ENCODE measurements around the gene EEF1AKMT3. TPM values are rescaled to one million over a fixed set of nuclear protein-coding genes. Genes with fewer than 3 reads are reported as not detected.

The EEF1AKMT3 gene
- 10 to 100 TPM in 4 of 5 donors, 1 to 10 TPM in 1; 4.0 to 61.4 (median 16.4) TPM for total RNA-seq
- polyA plus RNA-seq, result 1 to 10 TPM; 3.3 to 5.2 (median 3.5) TPM
- long read RNA-seq, donor 1, partial matches to known transcripts, result 0 of 2 reads
- long read RNA-seq, donor 1, other reads (novel, unspliced or antisense), result 0 of 2 reads
- long read RNA-seq, donor 2, partial matches to known transcripts, result 7 of 8 reads
- long read RNA-seq, donor 2, other reads (novel, unspliced or antisense), result 0 of 8 reads
- long read RNA-seq, donor 3, partial matches to known transcripts, result 0 of 1 reads
- long read RNA-seq, donor 3, other reads (novel, unspliced or antisense), result 0 of 1 reads
- long read RNA-seq, donor 4, result 0 reads
- long read RNA-seq, donor 5, result 0 reads
- long read RNA-seq, donor 6, transcript EEF1AKMT3-201 (3 exons, 2,563 nt), result major isoform, 6 of 7 reads
- long read RNA-seq, donor 6, partial matches to known transcripts, result 0 of 7 reads
- long read RNA-seq, donor 6, other reads (novel, unspliced or antisense), result 0 of 7 reads
- long read RNA-seq, donor 7, partial matches to known transcripts, result 0 of 1 reads
- long read RNA-seq, donor 7, other reads (novel, unspliced or antisense), result 0 of 1 reads
- long read RNA-seq, donor 8, partial matches to known transcripts, result 0 of 1 reads
- long read RNA-seq, donor 8, other reads (novel, unspliced or antisense), result 0 of 1 reads
- long read RNA-seq, donor 9, partial matches to known transcripts, result 0 of 1 reads
- long read RNA-seq, donor 9, other reads (novel, unspliced or antisense), result 0 of 1 reads
- long read RNA-seq, donor 10, result 0 reads

DNA sequence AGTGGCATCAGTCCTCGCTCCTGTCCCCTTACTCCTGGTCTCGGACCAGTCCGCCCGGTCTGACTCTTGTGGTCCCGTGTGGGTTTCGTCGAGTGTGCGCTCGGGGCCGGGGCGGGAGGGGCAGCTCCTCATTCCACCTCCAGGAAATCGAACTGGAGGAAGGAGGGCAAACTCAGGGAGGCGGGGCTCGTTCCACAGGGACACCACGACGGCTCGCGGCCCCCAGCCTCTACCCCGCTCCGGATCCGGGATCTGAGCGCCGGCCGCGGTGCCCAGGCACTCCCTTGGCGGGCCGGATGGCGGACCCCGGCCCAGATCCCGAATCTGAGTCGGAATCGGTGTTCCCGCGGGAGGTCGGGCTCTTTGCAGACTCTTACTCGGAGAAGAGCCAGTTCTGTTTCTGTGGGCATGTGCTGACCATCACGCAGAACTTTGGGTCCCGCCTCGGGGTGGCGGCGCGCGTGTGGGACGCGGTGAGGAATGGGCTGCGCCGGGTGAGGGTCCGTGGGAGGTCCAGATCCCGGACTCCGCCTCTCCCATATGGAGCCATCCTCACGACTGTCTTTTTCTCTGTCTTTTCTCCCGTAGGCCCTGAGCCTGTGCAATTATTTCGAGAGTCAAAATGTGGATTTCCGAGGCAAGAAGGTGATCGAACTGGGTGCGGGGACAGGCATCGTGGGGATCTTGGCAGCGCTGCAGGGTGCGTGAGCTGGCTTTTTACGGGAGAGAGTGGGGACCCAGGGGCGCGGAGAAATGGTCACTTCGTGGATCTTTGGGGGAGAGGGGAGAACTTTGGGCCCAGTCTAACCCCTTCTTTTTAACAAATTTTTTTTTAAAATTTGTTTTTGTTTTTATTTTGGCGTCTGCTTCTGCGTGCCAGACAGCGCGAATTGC is at the start of gene EEF1AKMT3:
Gene EEF1AKMT3 (plus strand): TSS at position 186 of the 894 bp plus-strand sequence. CDS start 111 bp downstream, at position 297.
- Histone ChIP-seq H3K36me3 (peaks cover 0 to 44% (median 37%) of the 10 kb centered on the region in 4 donors), H3K27me3 (peaks cover 0 to under 1% (median under 1%) of the 10 kb centered on the region in 3 donors), H3K27ac (peak within 1 kb of the TSS; percentile 92 to 96 (median 93)), H3K9me3 (no peaks in the 10 kb centered on the region), H3K4me1 (peaks cover 15 to 27% (median 24%) of the 10 kb centered on the region in 4 donors), H3K4me3 (peak within 1 kb of the TSS; percentile 57 to 95 (median 76))
- WGBS, 5 donors, result 1 to 3% (median 2%) methylated on average over 33 to 67 of the region's 67 CpGs
- peak; percentile 70 to 83 for DNase-seq
- intact Hi-C loops (cut with DNase I; ENCODE audit: low total_unique reads), result no loop called here
- TF ChIP-seq POLR2A (IDR thresholded peaks at IDR 0.05), result no peak
- TF ChIP-seq POLR2AphosphoS5 (IDR thresholded peaks at IDR 0.05), result no peak
- no peak for TF ChIP-seq EP300 (IDR thresholded peaks at IDR 0.05)
- TF ChIP-seq, protein P1, sequence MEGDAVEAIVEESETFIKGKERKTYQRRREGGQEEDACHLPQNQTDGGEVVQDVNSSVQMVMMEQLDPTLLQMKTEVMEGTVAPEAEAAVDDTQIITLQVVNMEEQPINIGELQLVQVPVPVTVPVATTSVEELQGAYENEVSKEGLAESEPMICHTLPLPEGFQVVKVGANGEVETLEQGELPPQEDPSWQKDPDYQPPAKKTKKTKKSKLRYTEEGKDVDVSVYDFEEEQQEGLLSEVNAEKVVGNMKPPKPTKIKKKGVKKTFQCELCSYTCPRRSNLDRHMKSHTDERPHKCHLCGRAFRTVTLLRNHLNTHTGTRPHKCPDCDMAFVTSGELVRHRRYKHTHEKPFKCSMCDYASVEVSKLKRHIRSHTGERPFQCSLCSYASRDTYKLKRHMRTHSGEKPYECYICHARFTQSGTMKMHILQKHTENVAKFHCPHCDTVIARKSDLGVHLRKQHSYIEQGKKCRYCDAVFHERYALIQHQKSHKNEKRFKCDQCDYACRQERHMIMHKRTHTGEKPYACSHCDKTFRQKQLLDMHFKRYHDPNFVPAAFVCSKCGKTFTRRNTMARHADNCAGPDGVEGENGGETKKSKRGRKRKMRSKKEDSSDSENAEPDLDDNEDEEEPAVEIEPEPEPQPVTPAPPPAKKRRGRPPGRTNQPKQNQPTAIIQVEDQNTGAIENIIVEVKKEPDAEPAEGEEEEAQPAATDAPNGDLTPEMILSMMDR (IDR thresholded peaks at IDR 0.05), result no peak

DNA sequence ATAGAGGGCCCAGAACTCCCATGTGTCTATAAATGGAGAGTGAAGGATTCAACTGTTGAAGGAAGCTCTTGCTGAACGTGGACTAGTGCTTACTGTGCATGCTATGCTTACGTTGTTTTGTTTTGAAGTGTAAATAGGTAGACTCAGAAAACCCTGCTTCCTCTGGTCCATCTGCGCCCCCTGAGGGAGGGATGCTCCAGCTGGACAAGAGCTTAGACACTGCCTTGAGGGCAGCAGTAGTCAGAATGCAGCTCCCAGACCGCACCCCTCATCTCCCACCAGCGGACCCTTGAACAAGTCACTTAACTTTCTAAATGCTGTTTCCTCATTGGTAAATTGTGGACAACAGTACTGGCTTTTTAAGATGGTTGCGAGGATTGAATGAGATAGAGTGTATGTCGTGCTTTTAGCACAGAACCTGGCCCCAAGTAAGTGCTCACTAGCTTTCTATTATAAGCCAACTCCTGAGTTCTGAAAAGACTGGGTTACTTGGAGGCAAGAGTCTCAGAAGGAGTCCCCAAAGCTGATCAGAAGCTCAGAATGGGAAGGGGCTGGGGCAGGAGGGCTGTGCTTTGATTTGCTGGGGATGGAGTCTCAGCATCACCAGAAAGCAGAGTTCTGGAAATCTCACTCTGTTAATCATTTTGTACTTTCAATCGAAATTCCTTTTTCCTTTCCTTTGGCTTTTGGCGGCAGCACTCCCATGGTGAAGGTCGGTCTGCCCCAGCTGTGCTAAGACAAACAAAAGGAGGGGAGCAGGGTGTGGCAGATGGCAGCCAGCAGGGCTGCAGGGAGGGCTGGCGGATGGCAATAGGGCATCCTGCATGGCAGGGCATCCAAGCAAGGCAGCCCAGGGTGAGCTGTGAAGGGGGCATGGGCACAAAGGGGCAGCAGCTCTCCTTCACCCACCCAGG is 49.4 kb upstream of the EEF1AKMT3 start:
- H3K27me3 ChIP-seq, result peaks cover 0 to 40% (median 0%) of the 10 kb centered on the region in 3 donors
- H3K9me3 ChIP-seq, result no peaks in the 10 kb centered on the region
- TF ChIP-seq, protein P1 (IDR thresholded peaks at IDR 0.05), result no peak
- TF ChIP-seq POLR2AphosphoS5 (IDR thresholded peaks at IDR 0.05) (no peak), EP300 (IDR thresholded peaks at IDR 0.05) (no peak), POLR2A (IDR thresholded peaks at IDR 0.05) (no peak)
- H3K4me3 ChIP-seq, result no peak overlapping the region
- peak in 1 of 2 donors; percentile 24 for DNase-seq
- WGBS, 5 donors, result 52 to 58% (median 55%) methylated on average over 11 of the region's 11 CpGs
- intact Hi-C loops (cut with DNase I; ENCODE audit: low total_unique reads), result no loop called here
- peaks cover 32 to 58% (median 47%) of the 10 kb centered on the region in 4 donors for H3K36me3 ChIP-seq
- no peak overlapping the region for H3K27ac ChIP-seq
- peaks cover 19 to 25% (median 22%) of the 10 kb centered on the region in 4 donors for H3K4me1 ChIP-seq

DNA sequence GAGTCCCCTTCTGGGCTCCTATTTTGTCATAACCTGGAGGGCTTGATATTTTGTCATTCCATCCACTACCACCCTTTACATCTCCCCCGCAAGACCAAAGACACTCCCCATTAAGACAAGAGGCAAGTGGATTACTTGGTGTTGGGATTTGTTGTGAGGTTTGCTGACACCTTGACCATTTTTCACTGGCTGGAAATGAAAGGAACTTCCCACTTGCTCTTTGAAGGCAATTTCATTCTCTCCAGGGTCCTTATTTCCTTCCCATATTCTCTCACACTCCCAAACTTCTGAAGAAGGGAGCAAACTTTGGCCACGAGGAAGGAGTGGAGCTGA is 48.8 kb upstream of the EEF1AKMT3 start:
- Histone ChIP-seq H3K27ac (no peak overlapping the region), H3K4me1 (peaks cover 19 to 27% (median 22%) of the 10 kb centered on the region in 4 donors), H3K36me3 (peaks cover 26 to 54% (median 40%) of the 10 kb centered on the region in 4 donors), H3K4me3 (no peak overlapping the region), H3K27me3 (peaks cover 0 to 47% (median 0%) of the 10 kb centered on the region in 3 donors), H3K9me3 (no peaks in the 10 kb centered on the region)
- TF ChIP-seq POLR2AphosphoS5 (IDR thresholded peaks at IDR 0.05) (no peak), EP300 (IDR thresholded peaks at IDR 0.05) (no peak), POLR2A (IDR thresholded peaks at IDR 0.05) (no peak)
- TF ChIP-seq, protein P1 (IDR thresholded peaks at IDR 0.05), result no peak
- 46 to 70% (median 59%) methylated on average over 2 of the region's 2 CpGs for WGBS, 5 donors
- no peak for DNase-seq
- intact Hi-C loops (cut with DNase I; ENCODE audit: low total_unique reads), result no loop called here

Data from stomach (tissue), 19 donors.